HG03354 (cell line): ENCODE data around the gene GLIS2.

ENCODE experiments used
- ATAC-seq: cut with Tn5 transposase; IDR thresholded peaks from one replicate; pipeline ENCODE4 v1.9.1; 2021; ENCODE audit warnings: mild to moderate bottlenecking; ENCODE audit not compliant: unreplicated experiment, poor library complexity, severe bottlenecking

The GLIS2 gene

DNA sequence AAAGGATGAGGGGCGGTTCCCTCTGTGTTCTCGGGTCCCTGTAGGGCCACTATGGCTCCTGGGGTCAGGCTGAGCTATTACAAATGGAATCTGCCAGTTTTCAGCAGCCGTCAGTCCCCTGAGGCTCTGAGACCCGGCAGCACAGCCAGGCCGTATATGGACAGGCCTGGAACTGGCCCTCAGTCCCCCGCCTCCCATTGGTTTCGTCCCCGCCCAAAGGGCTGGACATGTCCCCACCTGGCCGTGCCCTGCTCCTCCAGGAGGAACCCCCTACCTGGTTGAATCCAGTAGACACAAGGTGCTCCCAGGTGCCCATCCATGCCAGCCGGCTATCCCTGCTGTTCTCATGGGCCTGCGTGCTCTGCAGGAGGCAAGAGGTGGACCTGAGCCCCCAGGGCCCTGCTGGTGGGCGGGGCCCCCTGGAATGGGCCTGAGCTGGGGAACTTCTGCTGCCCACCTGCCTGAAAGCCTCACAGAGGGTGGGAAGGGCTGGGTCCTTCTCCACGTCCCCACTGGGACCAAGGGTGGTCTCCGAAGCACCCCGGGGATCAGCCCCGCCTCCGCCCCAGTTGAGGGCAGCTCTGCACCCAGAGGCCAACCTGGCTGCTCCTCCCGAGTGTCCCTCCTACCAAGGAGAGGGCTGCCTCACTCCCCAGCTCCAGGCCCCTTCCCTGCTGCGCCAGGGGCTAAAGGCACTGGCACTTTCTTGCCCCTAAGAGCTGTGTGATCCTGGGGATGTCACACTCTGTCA, 72.6 kb downstream of the GLIS2 start:
- no peak for ATAC-seq
